ENCODE measurements around the gene SFTPA2.
"Not testable (repeated sequence)": the region's sequence is repeated elsewhere in the genome, so short reads cannot be mapped to it uniquely, and the experiment has no call there.

Gene SFTPA2

GRCh38 chr10:79509306-79509933 lies 50.8 kb downstream of the SFTPA2 start:
- not testable (repeated sequence) for DNase-seq

- not testable (repeated sequence) for DNase-seq
Observed at GRCh38 chr10:79508245-79508644, 52.0 kb downstream of the SFTPA2 start.

- DNase-seq = no peak
Observed at GRCh38 chr10:79507440-79508167, 52.6 kb downstream of the SFTPA2 start.
